Stimulated activated CD8-positive, alpha-beta memory T cell treated with anti-CD3 and anti-CD28 coated beads, Interleukin-4, amount 100 ng/mL, for 24 hours (primary cell): ENCODE data around the gene DACH1.

ENCODE experiments used
- DNase-seq: peaks from one replicate; pipeline ENCODE4 v3.0.0-alpha.2; 2020; ENCODE audit warnings: low read depth

The DACH1 gene

DNA sequence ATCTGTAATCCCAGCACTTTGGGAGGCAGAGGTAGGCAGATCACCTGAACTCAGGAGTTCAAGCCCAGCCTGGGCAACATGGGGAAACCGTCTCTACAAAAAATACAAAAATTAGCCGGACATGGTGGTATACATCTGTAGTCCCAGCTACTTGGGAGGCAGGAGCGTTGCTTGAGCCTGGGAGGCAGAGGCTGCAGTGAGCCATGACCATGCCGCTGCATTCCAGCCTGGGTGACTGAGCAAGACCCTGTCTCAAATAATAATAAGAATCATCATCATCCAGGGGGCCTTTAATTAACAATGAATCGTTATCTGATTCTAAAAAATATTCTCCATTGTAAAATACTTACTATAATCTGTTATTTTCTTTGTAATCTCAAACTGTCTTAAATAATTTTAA, 283.4 kb downstream of the DACH1 start:
- DNase-seq, result no peak

DNA sequence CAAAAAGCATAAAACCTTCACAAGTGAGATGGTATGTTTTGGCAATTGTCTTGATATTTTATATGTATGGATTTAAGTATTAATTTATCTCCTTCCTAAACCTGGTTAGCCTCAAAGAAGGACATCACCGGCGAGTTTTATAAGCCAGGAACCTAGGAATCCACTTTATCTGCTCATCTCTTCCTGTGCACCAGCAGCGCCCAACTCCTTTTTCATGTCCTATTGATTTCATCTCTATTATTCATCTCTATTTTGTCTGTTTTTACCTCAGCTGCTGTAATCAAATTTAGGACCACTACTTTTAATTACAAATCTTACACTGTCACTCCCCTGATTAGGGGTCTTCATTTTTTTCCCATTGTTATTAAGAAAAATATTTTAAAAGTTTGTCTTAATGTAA, 286.4 kb downstream of the DACH1 start:
- no peak for DNase-seq

DNA sequence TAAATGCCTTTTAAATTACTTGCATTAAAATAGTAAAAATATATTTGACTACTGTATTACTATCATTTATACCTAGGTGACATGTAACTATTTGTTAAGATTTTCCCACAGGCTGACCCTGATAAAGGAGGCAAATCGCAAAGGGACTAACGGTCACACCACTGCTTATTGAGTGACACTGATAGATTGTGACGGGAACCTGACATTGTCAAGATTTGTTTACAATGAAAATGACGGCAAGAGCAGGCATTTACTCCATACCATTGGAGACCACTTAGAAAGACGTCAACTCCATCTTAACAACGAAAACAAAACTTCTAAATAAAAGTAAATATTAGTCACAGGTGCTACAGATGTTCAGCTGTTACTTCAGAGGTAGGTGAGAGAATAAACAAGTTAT, 289.0 kb downstream of the DACH1 start:
- DNase-seq, result no peak

DNA sequence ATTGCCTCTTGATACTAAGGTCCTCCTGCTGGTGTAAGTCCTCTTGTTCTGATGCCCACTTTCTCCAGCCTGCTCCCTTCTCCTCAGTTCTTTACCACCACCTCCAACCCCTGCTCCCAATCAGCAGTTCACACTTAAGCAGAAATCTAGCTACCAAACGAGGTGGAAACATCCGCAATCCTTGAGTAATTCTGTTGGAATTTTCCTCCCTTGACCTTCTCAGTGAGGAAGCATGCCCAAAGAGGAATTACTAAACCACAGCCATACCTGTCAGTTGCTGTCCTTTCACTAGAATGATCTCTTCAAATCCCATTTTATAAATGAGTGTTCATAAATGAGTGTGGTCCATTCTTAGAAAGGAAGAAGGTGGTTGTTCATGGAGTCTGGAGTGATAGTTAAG, 289.9 kb downstream of the DACH1 start:
- DNase-seq, result no peak

DNA sequence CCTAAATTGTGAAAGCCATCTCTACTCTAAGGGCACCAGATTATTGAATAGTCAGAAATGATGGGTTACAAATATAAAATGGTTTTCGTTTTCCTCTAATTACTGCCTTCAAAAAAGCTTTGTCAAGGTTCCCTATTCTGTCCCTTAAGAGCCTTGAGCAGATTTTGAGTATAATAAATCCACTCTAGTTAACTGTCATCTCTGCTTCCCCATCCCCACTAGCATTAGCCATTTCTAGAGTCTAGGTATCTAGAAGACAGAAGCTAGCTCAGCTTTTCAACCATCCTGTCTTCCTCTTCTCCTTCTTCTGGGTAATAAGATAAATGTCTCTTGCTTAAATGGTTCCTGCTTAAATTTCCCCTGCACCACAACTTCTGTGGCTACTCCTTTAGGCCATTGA, 290.4 kb downstream of the DACH1 start:
- no peak for DNase-seq

DNA sequence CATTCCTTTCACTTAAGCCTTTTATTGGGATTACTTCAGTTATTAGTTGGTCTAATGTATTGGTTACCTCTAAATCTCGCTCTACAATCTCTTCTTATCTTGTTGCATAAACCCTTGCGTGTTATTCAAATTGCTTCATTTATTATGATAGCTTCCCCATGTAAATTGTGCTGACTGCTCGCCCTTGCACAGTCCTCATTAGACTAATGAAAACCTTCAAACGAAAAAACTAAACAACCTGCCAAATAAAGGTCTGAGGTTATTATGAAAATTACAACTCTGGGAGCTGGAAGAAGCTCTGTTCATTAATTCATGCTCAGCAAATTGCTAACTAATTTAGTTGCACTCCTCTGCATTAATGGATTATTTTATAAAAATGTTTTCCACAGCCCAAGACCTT, 320.1 kb downstream of the DACH1 start:
- DNase-seq, result no peak

DNA sequence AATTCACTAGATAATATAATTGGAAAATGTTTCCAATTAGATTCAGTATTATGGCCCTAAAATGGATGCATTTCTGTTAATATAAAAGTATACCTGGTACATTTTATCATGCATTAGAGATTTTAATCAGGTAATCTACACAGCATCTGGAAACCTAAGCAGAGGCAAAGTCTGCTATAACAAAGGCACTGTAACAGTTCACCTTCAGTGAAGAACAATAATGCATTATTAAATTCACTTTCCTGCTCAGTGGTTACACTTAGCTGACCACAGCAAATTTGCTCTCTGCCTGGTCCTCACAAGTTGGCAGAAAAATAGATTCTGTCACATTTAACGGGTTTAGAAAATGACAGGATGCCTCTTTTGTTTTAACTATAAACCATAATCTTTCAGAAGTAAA, 326.9 kb downstream of the DACH1 start:
- no peak for DNase-seq

DNA sequence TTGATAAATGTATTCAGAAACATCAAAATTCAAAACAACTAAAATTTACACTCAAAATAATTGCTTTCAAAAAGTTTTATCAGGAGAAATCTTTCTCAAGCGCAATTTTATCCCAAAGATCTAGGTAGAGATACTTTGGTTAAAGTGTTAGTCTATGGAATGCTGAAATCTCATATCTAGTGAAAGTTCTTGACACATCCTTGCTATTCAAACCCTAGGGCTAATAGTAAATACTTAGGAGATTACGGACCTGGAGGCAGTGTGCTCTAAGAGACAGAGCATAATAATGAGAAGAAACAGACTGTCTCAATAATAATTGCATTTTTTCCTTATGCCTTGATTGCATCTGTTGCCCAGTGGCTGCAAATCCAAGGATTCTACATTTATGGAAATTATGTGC, 330.8 kb downstream of the DACH1 start:
- DNase-seq, result no peak

DNA sequence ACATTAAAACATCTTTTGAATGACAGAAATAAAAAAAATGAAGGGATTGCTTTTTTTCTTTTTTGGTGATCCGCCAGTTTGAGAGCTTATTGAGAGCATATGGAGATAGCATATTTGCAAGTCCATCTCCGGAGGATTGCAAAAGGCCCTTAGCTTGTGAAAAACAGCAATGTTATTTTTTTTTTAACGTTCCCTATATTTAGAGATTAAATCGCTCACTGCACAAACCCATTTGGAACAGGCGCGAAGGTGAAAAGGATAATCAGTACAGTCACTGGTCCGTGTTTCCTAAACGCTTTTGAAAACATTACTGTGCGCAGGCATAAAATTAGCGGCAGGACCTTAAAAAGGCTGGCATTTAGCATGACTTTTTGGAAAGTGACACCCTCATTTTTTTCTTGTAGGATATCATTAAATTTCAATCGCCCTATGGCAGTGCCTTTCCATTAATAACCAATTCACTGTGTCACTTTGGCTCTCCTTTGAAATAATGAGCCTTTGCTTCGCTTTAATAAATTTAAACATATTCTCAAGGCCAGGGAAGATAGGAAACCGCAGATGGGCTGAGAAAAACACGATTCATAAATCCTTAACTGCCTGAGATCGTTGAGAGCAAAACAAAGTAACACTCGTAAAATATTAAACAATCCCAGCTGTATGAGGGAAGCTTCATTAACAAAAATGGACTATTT, 342.2 kb downstream of the DACH1 start:
- no peak for DNase-seq

DNA sequence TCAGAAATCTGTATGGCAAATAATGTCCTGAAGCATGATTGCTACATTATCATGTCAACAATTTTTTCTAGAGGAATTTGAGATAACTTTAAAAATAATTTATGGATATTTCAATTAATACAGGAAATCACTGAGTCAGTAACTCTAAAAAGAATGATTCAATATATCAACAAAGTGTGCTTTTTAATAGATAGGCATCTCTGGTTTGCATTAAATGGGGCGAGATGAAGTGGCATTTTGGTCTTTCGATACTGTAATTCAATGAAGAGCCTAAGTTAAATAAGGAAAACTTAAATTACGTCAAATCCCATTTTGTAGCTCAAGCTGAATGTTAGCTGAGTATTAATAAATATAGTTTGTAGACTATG, 342.8 kb downstream of the DACH1 start:
- no peak for DNase-seq

DNA sequence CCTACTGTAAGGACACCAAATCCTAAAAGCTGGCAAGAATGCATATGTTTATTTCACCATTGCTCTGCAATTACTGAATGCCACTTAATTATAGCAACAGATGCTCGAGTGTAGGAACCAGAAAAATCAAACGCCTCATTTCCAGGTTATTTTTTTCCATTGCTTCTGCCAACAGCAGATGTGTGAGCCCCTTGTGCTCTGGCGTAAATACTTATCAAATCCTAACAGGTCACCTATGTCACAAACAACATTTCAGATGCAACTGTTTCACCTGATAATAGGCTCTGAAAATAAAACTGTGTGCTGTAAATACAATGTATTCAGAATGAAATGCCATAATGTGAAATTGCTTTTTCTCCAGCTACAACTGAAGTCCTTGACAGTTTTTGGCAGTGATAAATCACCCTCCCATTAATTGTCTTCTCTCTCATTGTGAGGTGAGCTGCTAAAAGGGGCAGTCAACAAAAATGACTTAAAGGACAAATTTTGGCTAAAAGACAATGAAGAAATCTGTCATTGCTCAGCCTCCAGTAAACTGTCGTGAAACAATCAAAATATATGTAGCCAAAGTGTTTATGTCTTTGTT, 344.0 kb downstream of the DACH1 start:
- DNase-seq, result no peak

DNA sequence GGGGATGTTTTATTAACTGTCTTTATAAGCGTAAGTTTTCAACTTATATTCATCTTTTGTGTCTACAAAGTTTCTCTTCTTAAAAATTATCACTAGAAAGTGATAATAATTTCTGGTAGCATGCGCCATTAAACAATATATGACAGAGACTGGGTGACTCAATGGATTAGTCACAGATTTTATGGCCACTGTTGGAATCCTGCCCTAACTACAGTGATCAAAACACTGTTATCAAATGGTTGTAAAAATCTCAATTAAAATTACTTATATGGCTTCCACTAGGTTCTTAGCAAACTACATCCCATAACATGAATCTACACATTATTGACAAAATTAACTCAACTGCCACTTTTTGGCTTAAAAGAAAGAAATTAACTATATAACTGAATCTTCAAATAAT, 350.0 kb downstream of the DACH1 start:
- DNase-seq, result no peak

DNA sequence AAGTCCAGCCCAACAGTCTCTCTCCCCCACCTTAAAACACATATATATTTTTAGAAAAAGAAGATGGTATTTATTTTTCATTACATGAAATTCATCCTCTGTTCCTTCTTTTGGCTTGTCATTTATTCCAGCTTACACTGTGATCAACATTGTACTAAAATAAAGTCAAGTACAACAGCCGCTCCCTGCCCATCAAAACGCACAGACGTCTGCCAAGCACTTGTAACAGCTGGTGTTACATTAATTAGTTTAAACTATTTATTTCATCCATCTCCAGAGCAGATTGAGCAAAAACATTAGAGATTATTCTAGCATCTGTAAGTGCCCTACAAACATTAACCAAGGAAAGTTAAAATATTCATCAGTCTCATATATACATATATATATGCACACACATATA, 350.5 kb downstream of the DACH1 start:
- no peak for DNase-seq

DNA sequence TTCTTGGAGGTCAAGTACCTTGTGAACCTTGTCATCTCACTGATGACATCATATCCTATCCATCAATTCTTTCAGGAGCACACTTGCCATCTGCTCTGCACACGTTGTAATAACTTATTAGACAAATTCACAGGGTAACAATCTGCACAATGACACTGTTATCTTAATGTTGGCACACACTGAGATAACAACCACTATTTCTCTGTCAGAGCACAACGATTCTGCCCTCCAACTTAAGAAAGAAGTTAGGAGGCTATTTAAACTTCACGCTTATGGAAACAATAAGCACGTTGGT, 351.3 kb downstream of the DACH1 start:
- DNase-seq, result no peak

DNA sequence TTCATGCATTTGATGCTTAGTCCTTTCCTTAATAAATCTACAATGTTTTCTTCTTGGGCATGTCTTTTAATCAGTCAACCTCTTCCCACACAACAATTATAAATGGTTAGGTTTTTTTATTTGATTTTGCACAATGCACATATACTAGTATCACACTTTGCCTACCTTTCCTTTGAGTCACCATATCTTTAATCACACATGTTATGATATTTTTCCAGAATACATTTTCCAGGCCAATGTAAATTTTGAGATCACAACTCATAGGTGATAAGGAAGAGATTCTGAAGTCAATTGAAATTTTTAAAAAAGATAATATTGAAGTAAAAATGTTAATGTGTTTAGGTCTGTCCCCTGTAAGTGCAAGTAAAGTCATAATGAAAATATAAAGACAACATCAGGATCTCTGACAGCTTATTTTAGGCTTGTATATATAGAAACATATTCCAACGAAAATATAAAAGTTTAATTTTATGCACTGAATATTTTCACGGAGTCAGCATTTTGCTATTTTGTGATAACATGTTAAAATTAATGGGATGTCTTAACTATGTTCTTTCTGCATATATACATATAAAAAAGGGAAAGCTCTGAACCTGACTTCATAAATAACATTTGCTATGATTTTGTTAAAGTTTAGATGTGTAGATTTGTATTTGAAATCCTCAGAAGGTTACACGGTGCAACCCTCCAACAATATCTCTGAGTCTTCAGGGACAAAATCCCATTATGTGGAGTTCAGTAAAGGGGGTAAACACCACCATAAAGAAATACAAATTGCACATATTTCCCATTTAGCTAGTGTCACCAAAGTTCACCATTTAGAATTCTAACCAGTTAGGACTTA, 351.9 kb downstream of the DACH1 start:
- no peak for DNase-seq

DNA sequence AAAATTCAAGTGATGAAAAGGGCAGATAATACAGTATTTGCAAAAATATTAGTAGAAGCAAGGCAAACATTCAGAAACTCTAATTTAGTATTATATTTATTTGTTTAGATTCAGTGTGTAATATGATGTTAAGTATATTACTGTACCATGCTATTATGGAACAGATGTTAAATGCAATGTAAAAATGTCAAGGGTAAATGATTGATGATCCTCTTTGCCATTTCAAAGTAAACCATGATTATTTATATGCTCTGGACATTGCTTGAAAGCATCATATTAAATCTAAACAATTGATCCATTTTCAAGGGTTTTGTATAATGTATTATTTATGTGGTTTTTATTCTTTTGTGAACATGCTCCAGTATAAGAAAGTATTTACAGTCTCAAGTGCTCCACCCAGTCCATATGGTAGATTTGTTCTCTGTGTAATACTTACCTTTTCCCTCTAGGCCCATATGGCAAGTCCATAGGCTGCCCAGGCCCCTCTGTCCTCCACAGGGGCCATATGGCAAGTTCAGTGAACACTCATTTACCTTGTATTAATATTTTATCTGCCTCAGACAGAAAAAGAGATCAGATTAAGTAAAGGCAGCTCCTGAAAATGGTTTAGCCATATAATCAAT, 353.5 kb downstream of the DACH1 start:
- no peak for DNase-seq

DNA sequence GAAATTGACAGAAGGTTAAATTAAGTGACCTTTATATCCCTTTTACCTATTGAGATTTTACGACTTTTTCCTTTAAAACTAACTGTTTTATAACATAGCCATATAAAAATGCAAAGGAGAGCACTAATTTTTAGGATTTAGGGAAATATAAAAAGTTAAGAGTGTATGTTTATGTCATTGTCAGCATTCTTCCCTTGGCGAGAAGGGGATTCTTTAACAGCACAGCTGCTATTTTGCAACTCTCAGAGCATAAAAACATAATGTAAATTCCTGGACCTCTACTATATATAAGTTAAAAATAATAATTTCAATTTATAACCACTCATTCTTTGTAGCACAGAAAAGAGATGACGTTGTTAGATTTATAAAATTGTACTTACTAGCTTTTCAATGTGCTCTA, 363.2 kb downstream of the DACH1 start:
- no peak for DNase-seq

DNA sequence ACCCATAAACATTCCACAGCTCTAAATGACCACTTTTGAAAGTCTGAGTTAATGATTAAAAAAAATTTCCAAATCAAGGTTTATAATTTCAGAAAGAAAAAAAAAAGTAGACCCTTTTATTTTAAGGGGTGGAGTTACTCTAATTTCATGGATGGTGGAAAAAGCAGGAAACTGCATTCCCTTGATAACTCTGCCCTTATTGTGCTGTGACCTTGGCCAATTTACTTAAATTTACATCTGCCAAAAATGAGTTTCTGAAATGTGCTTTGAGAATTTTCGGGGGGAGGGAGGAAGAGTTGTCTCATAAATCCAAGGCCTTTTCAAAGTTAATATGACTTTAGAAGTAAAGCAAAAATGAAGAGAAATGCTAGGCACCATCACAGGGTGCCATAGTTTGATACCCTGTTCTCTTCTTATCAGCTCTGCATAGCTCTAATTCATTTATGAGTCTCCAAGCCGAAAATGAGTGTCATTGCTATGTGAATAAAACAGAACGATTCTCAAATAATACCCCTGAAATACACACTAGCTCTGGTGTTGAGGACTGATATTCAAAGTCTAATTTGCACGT, 367.0 kb downstream of the DACH1 start:
- no peak for DNase-seq

DNA sequence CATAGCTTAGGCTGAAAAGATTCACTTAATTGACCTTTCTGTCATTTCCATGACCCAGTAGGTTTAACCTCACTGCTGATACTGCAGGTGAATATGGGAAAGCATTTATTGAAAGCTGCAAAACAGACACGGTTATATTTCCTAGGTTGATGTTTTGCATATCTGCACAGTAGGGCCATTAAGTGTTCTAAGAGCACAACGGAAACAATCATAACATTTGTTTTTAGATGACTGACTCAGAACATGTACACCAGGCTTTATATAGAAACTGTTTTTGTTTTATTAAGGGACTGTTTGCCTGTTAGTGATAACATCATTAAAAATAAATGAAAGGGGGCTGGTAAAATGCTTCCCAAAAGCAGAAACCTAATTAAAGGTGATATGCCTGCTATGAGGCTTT, 367.8 kb downstream of the DACH1 start:
- no peak for DNase-seq

DNA sequence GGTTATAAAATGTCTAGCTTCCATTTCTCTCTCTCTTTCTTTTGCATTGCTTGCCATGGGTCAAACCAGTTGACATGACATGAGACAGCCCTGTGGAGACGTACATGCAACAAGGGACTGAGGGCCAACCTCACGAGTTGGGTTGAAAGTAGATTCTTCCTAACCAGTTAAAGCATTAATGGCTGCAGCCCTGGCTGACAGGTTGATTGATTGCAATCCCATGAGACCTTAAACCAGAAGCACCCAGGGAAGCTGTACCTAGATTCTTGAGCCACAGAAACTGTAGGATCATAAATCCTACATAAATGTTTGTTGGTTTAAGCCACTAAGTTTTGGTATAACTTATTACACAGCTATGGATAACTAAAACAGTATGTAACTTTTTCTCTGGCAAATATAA, 373.8 kb downstream of the DACH1 start:
- no peak for DNase-seq

DNA sequence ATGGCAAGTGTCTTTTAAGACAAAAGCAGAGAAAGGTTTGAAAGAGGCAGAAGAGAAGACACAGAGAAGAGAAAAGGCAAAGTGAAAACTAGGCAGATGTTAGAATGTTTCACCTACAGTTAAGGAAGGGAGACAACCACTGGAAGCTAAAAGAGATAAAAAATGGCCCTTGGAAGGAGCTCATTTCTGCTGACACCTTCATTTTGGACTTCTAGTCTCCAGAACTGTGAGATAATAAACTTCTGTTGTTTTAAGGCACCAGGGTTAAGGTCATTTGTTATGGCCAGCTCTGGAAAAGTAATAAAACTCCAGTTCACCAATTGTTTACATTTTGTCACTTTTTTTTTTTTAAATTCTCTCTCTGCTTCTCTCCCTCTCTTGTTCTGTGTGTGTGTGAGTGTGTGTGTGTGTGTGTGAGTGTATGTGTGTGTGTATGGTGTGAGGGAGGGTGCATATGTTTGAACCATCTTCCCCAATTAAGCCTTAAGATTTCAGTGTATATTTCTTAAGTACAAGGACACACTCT, 374.6 kb downstream of the DACH1 start:
- DNase-seq, result no peak

DNA sequence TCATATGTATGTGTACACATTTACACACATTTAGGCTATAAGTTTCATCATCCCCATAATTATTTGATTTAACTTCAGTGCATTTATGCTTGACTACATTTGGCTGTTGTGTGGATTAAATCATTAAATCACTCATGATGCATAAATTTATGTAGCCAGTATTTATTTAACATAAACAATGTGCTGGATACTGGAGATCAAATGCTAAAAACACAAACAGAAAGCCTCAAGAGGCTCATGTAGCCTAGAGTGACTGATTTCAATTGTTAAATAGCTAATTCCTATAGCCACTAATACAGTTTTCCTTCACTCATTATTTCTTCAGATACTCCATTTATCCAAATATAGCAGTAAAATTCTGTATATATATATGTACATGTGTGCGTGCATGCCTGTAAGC, 376.0 kb downstream of the DACH1 start:
- DNase-seq, result no peak

DNA sequence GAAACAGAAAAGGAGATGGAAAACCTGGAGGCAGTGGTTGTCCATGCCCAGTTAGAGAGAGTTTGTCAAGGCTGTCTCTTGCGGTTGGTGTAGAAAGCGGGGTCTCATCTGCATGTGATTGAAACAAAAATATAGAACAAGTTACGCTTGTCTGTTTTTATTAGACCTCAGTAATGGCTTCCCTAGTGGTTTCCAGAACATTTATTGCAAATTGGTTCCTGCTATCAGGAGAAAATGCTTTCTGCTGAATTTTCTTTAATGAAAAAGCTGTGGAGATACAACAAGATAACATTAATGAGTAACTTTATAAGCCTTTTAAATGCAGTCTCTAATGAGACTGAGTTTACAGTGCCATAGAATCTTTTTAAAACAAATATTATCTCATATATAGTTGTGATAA, 378.0 kb downstream of the DACH1 start:
- no peak for DNase-seq
